Adrenal gland (tissue), 19 donors: Measurements from ENCODE around the gene CUL2. TPM values are rescaled to one million over a fixed set of nuclear protein-coding genes. Genes with fewer than 3 reads are reported as not detected.

Experiments used
- DNase-seq, 7 donors: peaks; one replicate each; pipeline ENCODE4 v3.0.0-alpha.2; 2019 to 2020
- H3K27ac ChIP-seq, 5 donors: fragments of 200-600 bp; sonication (generic) in 4 of 5; 1 replicate in 3 of 5; 2 replicates in 2 of 5; pipeline versions ENCODE4 v1.5.1 to v1.8.0; 2016 to 2020; ENCODE audit warnings: mild to moderate bottlenecking in 1 of 5
- H3K27me3 ChIP-seq: fragments of 200-600 bp; 2 replicates; pipeline ENCODE4 v1.8.0; 2021
- H3K36me3 ChIP-seq, 2 donors: fragments of 200-600 bp; replicated peaks in 1 of 2; 1 replicate in 1 of 2; 2 replicates in 1 of 2; pipeline versions ENCODE4 v1.5.1 to v1.8.0; 2018 to 2022
- H3K4me1 ChIP-seq, 2 donors: fragments of 200-600 bp; replicated peaks in 1 of 2; 1 replicate in 1 of 2; 2 replicates in 1 of 2; pipeline versions ENCODE4 v1.5.1 to v1.8.0; 2018 to 2021
- H3K4me3 ChIP-seq, 4 donors: fragments of 200-600 bp; sonication (generic) in 3 of 4; one replicate each; pipeline ENCODE4 v1.5.1; 2016 to 2018
- H3K9me3 ChIP-seq, 3 donors: fragments of 200-600 bp; sonication (generic) in 1 of 3; replicated peaks in 1 of 3; 1 replicate in 2 of 3; 2 replicates in 1 of 3; pipeline versions ENCODE4 v1.5.1 to v1.8.0; 2016 to 2021
- POLR2A ChIP-seq, 2 donors: fragments of 450-650 bp; IDR thresholded peaks; one replicate each; pipeline ENCODE4 v1.6.1; 2017; ENCODE audit warnings: antibody characterized with exemption in 2 of 2, mild to moderate bottlenecking in 2 of 2, moderate library complexity in 1 of 2
- WGBS, 4 donors: extraction: QIAGEN DNeasy Blood & Tissue Kit in 2 of 4; methylation state at CpG; one replicate each; pipeline versions ENCODE4 v1.1.5 to v1.1.7; 2013 to 2017; 5-methylcytosine and 5-hydroxymethylcytosine counted together
- intact Hi-C, 2 donors: fragments of 100-400 bp; cut with DNase I; formaldehyde crosslinking; loops; one replicate each; pipeline versions ENCODE4 v1.14.1 to v1.15.0; 2022 to 2023
- long read RNA-seq, 10 donors: library from polyadenylated mRNA in 3 of 10; unstranded in 2 of 10; stranded (forward) in 1 of 10; transcript quantifications; one replicate each; pipeline ENCODE4 v2.0.0 and lab custom pipeline, GENCODE V29; 2021 to 2026
- polyA plus RNA-seq, 3 donors: library from polyadenylated mRNA; stranded (reverse); fragments of 200-250 nt in 2 of 3; fragments of 350-450 nt in 1 of 3; fragmentation: Illumina TruSeq in 1 of 3; extraction: RNeasy Lipid Tissue Mini Kit (QIAGEN cat#74804) in 1 of 3; gene quantifications; one replicate each; pipeline ENCODE4 v1.2.3, GENCODE V29; 2013 to 2014
- total RNA-seq, 9 donors: library from RNA; depleted of rRNA in 4 of 9; stranded (reverse); fragments of >200 nt in 4 of 9; fragments of 120-200 nt in 1 of 9; fragmentation: NEBNext Ultra II Directional in 1 of 9; extraction: Animal tissue kit (Norgen Biotek cat#: 25700) in 1 of 9; gene quantifications; one replicate each; pipeline versions ENCODE4 v1.1.0 to v1.2.4, GENCODE V29; 2013 to 2023
- TF ChIP-seq, protein P1 (sequence below), 6 experiments: fragments of 450-650 bp in 4 of 6; fragments of 200-600 bp in 2 of 6; sonication (generic) in 1 of 6; IDR thresholded peaks; 1 replicate in 5 of 6; 2 replicates in 1 of 6; pipeline versions ENCODE4 v1.5.1 to v1.8.0; 2016 to 2021; ENCODE audit warnings: antibody characterized with exemption in 6 of 6, mild to moderate bottlenecking in 2 of 6, moderate library complexity in 1 of 6
- donor health status: healthy with polysubstance abuse.
- donor health status: Bipolar disorder and iron deficiency.
- donor health status: DM: yes; HTN: yes; CAD: no.
- donor health status: DM: no; HTN: no; CAD: no.
- donor health status: DM: no; HTN: no; CAD: no.
- donor health status: DM: yes; HTN: yes; CAD: no.

Gene CUL2
- total RNA-seq (10 to 100 TPM; 11.8 to 36.7 (median 27.3) TPM), polyA plus RNA-seq (10 to 100 TPM in 1 of 3 donors, 1 to 10 TPM in 2; 6.2 to 52.2 (median 7.3) TPM)
- long read RNA-seq, donor 1, full-length matches to known transcripts, result 6 of 6 reads
- long read RNA-seq, donor 1, partial matches to known transcripts, result 0 of 6 reads
- long read RNA-seq, donor 1, other reads (novel, unspliced or antisense), result 0 of 6 reads
- long read RNA-seq, donor 2, full-length matches to known transcripts, result 1 of 1 reads
- long read RNA-seq, donor 2, partial matches to known transcripts, result 0 of 1 reads
- long read RNA-seq, donor 2, other reads (novel, unspliced or antisense), result 0 of 1 reads
- long read RNA-seq, donor 3, full-length matches to known transcripts, result 11 of 11 reads
- long read RNA-seq, donor 3, partial matches to known transcripts, result 0 of 11 reads
- long read RNA-seq, donor 3, other reads (novel, unspliced or antisense), result 0 of 11 reads
- long read RNA-seq, donor 4, full-length matches to known transcripts, result 3 of 10 reads
- long read RNA-seq, donor 4, partial matches to known transcripts, result 6 of 10 reads
- long read RNA-seq, donor 4, other reads (novel, unspliced or antisense), result 1 of 10 reads
- long read RNA-seq, donor 5, full-length matches to known transcripts, result 68 of 77 reads
- long read RNA-seq, donor 5, partial matches to known transcripts, result 5 of 77 reads
- long read RNA-seq, donor 5, other reads (novel, unspliced or antisense), result 4 of 77 reads
- long read RNA-seq, donor 6, full-length matches to known transcripts, result 9 of 10 reads
- long read RNA-seq, donor 6, partial matches to known transcripts, result 1 of 10 reads
- long read RNA-seq, donor 6, other reads (novel, unspliced or antisense), result 0 of 10 reads
- long read RNA-seq, donor 7, full-length matches to known transcripts, result 3 of 3 reads
- long read RNA-seq, donor 7, partial matches to known transcripts, result 0 of 3 reads
- long read RNA-seq, donor 7, other reads (novel, unspliced or antisense), result 0 of 3 reads
- long read RNA-seq, donor 8, full-length matches to known transcripts, result 5 of 5 reads
- long read RNA-seq, donor 8, partial matches to known transcripts, result 0 of 5 reads
- long read RNA-seq, donor 8, other reads (novel, unspliced or antisense), result 0 of 5 reads
- long read RNA-seq, donor 9, full-length matches to known transcripts, result 1 of 1 reads
- long read RNA-seq, donor 9, partial matches to known transcripts, result 0 of 1 reads
- long read RNA-seq, donor 9, other reads (novel, unspliced or antisense), result 0 of 1 reads
- long read RNA-seq, donor 10, full-length matches to known transcripts, result 3 of 3 reads
- long read RNA-seq, donor 10, partial matches to known transcripts, result 0 of 3 reads
- long read RNA-seq, donor 10, other reads (novel, unspliced or antisense), result 0 of 3 reads

DNA sequence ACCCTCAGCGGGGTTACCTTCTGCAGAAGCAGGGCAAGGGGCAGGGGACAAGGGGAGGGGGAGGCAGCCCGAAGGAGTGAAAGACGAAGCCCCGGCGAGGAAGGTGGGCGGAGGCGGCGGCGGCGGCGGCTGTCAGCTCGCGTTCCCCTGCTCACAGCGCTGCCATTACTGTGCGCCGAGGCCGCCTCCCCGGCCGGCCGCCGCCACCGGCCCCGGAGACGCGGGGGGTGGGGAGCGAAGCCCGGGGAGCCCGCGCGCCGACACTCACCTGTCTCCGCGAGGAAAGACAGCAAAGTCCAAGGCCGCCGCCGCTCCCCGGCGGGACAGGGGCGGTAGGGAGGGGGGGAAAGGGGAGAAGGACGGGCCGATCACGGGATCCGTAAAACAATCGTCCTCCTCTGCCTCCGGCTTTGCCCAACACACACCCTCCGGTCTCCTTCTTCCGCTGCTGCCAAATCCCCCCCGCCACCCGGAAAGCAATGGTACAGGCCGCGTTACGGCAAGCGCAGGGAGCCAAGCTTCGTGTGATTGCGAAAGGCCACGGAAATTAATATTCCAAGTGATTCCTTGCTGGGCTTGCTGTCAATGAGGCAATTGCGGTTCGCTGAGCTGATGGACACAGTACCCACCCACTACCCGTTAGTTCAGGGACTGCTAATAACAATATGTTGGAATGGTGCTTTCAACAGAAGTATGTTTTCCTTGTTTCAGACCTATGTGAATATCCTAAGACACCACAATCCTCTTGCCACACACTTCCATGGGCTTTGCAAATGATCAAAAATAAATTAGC, at the start of gene CUL2:
Gene CUL2, minus strand, starts transcription at position 180 of the 793 bp plus-strand sequence. CDS start 19,024 bp downstream, outside the sequence.
- Histone ChIP-seq H3K27ac (peak within 1 kb of the TSS in 4 of 5 donors; percentile 93 to 99 (median 96)), H3K9me3 (no peaks in the 10 kb centered on the region), H3K4me3 (peak within 1 kb of the TSS; percentile 31 to 100 (median 89)), H3K36me3 (no peaks in the 10 kb centered on the region), H3K4me1 (peaks cover 9 to 27% of the 10 kb centered on the region in 2 donors), H3K27me3 (no peaks in the 10 kb centered on the region)
- 0 to 2% (median 0%) methylated on average over 11 to 59 of the region's 59 CpGs for WGBS, 4 donors
- intact Hi-C loops, result no loop called here
- TF ChIP-seq POLR2A (IDR thresholded peaks at IDR 0.05), result peak in 1 of 2 donors; percentile 42
- TF ChIP-seq, protein P1, sequence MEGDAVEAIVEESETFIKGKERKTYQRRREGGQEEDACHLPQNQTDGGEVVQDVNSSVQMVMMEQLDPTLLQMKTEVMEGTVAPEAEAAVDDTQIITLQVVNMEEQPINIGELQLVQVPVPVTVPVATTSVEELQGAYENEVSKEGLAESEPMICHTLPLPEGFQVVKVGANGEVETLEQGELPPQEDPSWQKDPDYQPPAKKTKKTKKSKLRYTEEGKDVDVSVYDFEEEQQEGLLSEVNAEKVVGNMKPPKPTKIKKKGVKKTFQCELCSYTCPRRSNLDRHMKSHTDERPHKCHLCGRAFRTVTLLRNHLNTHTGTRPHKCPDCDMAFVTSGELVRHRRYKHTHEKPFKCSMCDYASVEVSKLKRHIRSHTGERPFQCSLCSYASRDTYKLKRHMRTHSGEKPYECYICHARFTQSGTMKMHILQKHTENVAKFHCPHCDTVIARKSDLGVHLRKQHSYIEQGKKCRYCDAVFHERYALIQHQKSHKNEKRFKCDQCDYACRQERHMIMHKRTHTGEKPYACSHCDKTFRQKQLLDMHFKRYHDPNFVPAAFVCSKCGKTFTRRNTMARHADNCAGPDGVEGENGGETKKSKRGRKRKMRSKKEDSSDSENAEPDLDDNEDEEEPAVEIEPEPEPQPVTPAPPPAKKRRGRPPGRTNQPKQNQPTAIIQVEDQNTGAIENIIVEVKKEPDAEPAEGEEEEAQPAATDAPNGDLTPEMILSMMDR (IDR thresholded peaks at IDR 0.05), result no peak
- DNase-seq, result peak; percentile 92 to 97 (median 94)

DNA sequence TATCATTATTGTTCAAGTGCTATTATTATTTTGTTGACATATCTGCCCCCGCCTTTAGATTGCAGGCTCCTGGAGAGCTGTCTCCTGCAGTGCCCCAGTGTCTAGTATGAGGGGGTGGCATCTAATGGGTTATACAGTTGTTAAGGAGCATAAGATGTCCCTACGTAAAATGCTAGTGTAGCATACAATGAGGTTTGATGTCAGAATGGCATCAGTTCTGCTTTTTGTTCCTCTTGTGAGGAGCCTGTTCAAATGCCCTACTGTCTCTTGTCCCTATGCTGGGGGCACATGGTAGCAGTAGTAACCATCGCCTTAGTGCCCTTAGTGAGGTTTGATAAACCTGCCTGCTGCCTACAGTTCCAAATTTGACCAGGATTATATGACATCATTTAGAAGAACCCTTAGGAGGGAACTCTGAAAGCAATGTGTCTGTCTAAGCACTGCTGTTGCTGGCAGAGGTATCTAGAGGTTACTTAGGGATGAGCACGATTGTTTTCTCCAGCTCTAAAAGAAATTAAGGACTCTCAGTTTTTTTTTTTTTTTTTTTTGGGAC, 46.2 kb upstream of the CUL2 start:
- TF ChIP-seq, protein P1 (IDR thresholded peaks at IDR 0.05), result no peak
- no peak for TF ChIP-seq POLR2A (IDR thresholded peaks at IDR 0.05)
- WGBS, 4 donors, result 64 to 74% (median 71%) methylated on average over 4 of the region's 4 CpGs
- H3K4me3 ChIP-seq, result no peak overlapping the region
- peaks cover 20 to 53% of the 10 kb centered on the region in 2 donors for H3K4me1 ChIP-seq
- no peaks in the 10 kb centered on the region for H3K9me3 ChIP-seq
- peak overlapping the region in 4 of 5 donors; percentile 44 to 78 (median 62) for H3K27ac ChIP-seq
- H3K27me3 ChIP-seq, result no peaks in the 10 kb centered on the region
- H3K36me3 ChIP-seq, result no peaks in the 10 kb centered on the region
- intact Hi-C loops, result no loop called here
- no peak for DNase-seq

DNA sequence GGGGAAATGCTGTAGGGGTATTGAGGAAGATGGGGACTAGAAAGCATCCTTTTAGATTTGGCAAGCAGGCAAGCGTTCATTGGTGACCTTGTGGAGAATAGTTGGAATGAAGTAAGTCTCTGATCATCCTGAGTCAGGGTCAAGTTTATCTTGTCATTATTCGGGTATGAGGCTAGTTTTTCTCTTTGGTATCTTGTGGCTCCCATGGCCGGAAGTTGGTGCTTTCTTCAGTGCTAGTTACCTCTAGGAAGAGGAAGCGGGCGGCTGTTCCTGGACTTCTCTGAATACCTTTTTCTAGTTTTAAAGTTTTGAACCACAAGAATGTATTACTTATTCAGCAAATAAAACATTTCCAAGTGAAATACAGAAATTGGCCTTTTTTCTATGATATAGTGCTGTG, 45.7 kb upstream of the CUL2 start:
- peak in 1 of 7 donors; percentile 14 for DNase-seq
- 37 to 43% (median 39%) methylated on average over 5 of the region's 5 CpGs for WGBS, 4 donors
- Histone ChIP-seq H3K36me3 (no peaks in the 10 kb centered on the region), H3K4me1 (peaks cover 16 to 53% of the 10 kb centered on the region in 2 donors), H3K27me3 (no peaks in the 10 kb centered on the region), H3K4me3 (no peak overlapping the region), H3K27ac (peak overlapping the region in 4 of 5 donors; percentile 44 to 78 (median 62)), H3K9me3 (no peaks in the 10 kb centered on the region)
- intact Hi-C loops, result no loop called here
- TF ChIP-seq, protein P1 (IDR thresholded peaks at IDR 0.05), result no peak
- no peak for TF ChIP-seq POLR2A (IDR thresholded peaks at IDR 0.05)
